Metanephros (tissue), 2 donors: Measurements from ENCODE around the gene KCNQ1. TPM values are rescaled to one million over a fixed set of nuclear protein-coding genes. Genes with fewer than 3 reads are reported as not detected.

Experiments
- small RNA-seq: library from RNA; depleted of rRNA; stranded (forward); fragments of <200 nt; gene quantifications from one replicate; pipeline ENCODE3, GENCODE V24; 2014; ENCODE audit warnings: low replicate concordance
- total RNA-seq: library from RNA; depleted of rRNA; stranded (reverse); fragments of >200 nt; gene quantifications from one replicate; pipeline ENCODE4 v1.2.3, GENCODE V29; 2014

The KCNQ1 gene, protein sequence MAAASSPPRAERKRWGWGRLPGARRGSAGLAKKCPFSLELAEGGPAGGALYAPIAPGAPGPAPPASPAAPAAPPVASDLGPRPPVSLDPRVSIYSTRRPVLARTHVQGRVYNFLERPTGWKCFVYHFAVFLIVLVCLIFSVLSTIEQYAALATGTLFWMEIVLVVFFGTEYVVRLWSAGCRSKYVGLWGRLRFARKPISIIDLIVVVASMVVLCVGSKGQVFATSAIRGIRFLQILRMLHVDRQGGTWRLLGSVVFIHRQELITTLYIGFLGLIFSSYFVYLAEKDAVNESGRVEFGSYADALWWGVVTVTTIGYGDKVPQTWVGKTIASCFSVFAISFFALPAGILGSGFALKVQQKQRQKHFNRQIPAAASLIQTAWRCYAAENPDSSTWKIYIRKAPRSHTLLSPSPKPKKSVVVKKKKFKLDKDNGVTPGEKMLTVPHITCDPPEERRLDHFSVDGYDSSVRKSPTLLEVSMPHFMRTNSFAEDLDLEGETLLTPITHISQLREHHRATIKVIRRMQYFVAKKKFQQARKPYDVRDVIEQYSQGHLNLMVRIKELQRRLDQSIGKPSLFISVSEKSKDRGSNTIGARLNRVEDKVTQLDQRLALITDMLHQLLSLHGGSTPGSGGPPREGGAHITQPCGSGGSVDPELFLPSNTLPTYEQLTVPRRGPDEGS
- 17.4 TPM for total RNA-seq

GRCh38 chr11:2444821-2445745 lies at the start of gene KCNQ1:
Gene KCNQ1 (plus strand): TSS chr11:2445008. CDS start chr11:2445099, 91 bp downstream.

GRCh38 chr11:2400069-2400761 lies 44.6 kb upstream of the KCNQ1 start, which contains the start of gene TSSC4:
Gene TSSC4 (plus strand): TSS chr11:2400750. CDS start chr11:2402634, 1,884 bp downstream.

GRCh38 chr11:2443881-2444820 lies 657 bp upstream of the KCNQ1 start, which contains the start of gene TRPM5:
Gene TRPM5 (minus strand): TSS chr11:2444514. CDS start chr11:2423036, 21,478 bp downstream.

GRCh38 chr11:2699531-2700414 lies 255.0 kb downstream of the KCNQ1 start, which contains the start of gene KCNQ1OT1:
Gene KCNQ1OT1 (minus strand): TSS chr11:2699994.

DNA sequence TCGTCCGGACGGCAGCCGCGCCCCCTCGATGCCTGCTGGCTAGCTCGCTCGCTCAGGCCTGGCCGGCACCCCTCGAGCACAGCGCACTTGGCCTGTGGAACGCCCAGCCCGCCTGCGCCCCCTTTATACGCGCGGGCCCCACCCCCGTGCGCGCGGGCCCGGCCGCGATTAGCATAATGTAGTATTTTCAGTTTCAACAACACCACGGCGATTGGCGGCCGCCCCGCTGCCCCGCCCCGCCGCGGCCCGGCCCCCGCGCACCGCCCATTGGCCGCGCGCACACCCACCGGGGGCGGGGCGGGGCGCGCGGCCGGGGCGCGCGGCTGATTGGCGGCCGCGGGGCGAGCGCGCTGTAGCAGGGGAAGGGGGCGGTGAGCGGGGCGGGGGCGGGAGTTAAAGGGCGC lies 440.9 kb downstream of the KCNQ1 start, which contains the start of gene CDKN1C:
CDKN1C (minus strand) TSS at position 98 of the 404 bp plus-strand sequence. CDS start 319 bp downstream, outside the sequence.

Small RNAs within 50 kb of the gene (small RNA-seq; reads per million reads assigned to genes)
- gene AC013791.1 (not detected), gene COX6CP18 (not detected), gene RF01947 (not detected), gene RF01948 (not detected), gene RF01950 (not detected)

Other genes starting within 250 kb of the KCNQ1 start
- gene ASCL2, start 174.4 kb upstream of the KCNQ1 start, total RNA-seq: 7.6 TPM
- 3.2 TPM for gene C11orf21, start 143.1 kb upstream of the KCNQ1 start, total RNA-seq
- 7.0 TPM for gene TSPAN32, start 143.0 kb upstream of the KCNQ1 start, total RNA-seq
- gene CD81, start 67.7 kb upstream of the KCNQ1 start, total RNA-seq: 550 TPM
- gene TSSC4, start 44.3 kb upstream of the KCNQ1 start, total RNA-seq: 36.1 TPM
- gene TRPM5, start 494 bp upstream of the KCNQ1 start, total RNA-seq: 1.1 TPM